GM19468 (cell line): ENCODE measurements around the gene PRKAR1B.
"Not testable (repeated sequence)": the region's sequence is repeated elsewhere in the genome, so short reads cannot be mapped to it uniquely, and the experiment has no call there.

Source experiments
- ATAC-seq: cut with Tn5 transposase; IDR thresholded peaks from one replicate; pipeline ENCODE4 v1.9.1; 2021; ENCODE audit warnings: mild to moderate bottlenecking, moderate library complexity, moderate number of reproducible peaks; ENCODE audit not compliant: unreplicated experiment; ENCODE audit errors: extremely low read depth

Gene PRKAR1B

DNA sequence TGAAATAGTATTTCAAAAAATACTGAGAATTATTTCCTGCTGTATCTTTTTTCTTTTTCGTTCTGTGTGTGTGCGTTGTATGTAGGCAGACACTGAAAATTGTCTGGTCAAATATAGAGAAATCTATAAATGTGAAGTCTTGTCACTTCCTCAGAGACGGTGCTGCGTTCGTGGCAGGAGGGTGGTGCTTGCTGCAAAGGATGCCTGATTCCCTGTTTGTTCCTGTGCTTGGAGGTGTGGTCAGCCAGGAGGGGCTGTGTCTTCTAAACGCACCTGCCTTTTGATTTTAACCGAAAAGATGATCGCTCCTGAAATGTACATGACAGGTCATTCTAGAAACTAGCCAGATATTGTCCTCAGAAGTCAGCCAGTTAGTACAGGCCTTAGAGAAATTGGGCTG is 32.5 kb upstream of the PRKAR1B start:
- no peak for ATAC-seq

DNA sequence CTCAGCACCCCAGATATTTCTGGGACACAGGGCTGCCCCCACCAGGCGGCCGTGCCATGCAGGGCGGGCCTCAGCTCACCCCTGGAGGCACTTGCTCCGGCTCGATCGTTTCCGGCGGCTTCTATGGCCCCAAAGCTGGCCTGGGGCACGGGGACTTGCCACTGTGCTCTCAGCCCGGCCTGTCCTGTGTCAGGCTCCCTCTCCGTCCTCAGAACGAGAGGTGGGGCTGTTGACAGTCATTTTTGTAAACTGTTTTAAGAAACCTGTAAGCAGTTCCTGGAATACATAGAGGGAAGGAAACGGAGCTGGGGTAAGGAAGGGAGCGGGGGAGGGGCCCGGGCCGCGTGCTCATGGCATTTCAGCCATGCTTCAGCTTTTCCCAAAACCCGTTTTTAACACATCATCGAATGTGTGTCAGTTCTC is 30.7 kb upstream of the PRKAR1B start:
- ATAC-seq = no peak

GRCh38 chr7:756928-757560 is 30.0 kb upstream of the PRKAR1B start:
- no peak for ATAC-seq

GRCh38 chr7:756231-756927 is 29.3 kb upstream of the PRKAR1B start:
- ATAC-seq = no peak

GRCh38 chr7:755413-755805 is 28.3 kb upstream of the PRKAR1B start:
- no peak for ATAC-seq

GRCh38 chr7:754531-755412 is 27.7 kb upstream of the PRKAR1B start:
- no peak for ATAC-seq

DNA sequence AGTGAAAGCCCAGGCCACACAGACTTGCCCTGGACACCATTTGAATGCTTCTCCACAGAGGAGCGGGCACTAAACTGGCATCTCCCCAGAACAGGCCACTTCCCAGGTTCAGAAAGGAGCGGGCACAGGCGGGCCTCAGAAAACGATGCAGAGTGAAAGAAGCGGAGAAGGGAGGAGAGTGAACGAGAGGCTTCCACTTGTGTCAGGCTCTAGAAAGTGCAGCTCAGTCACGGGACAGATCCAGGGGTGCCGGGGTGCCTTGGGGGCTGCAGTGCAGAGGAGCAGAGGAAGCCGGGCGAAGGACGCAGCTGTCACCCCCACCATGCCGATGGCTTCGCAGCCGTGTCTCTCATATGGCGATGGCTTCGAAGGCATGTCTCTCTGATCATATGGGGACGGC is 26.1 kb upstream of the PRKAR1B start:
- ATAC-seq = no peak

DNA sequence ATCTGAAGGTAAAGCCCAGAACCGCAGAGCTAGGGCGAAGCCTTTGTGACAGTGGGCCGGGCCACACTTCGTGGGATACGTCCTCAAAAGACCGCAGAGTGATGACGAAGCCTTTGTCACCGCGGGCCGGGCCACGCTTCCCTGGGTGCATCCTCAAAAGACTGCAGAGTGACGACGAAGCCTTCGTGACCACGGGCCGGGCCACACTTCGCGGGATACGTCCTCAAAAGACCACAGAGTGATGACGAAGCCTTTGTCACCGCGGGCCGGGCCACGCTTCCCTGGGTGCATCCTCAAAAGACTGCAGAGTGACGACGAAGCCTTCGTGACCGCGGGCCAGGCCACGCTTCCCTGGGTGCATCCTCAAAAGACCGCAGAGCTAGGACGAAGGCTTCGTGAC is 25.2 kb upstream of the PRKAR1B start:
- ATAC-seq = not testable (repeated sequence)

DNA sequence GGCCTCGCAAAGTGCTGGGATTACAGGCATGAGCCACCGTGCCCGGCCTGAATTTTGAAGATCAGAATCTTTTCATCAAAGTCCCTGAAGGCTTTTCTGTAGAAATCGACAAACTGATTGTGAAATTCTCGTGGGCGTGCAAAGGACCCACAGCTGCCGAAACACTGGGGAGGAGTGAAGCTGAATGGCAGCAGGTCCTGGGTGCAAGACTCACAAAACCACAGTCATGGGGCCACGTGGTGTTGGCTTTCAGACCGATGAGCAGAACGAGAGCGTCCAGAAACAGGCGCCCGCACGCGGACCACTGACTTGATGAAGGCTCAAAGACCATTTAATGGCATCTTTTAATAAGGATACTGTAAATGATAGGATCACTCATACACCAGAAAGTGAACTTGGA is 24.7 kb upstream of the PRKAR1B start:
- no peak for ATAC-seq

DNA sequence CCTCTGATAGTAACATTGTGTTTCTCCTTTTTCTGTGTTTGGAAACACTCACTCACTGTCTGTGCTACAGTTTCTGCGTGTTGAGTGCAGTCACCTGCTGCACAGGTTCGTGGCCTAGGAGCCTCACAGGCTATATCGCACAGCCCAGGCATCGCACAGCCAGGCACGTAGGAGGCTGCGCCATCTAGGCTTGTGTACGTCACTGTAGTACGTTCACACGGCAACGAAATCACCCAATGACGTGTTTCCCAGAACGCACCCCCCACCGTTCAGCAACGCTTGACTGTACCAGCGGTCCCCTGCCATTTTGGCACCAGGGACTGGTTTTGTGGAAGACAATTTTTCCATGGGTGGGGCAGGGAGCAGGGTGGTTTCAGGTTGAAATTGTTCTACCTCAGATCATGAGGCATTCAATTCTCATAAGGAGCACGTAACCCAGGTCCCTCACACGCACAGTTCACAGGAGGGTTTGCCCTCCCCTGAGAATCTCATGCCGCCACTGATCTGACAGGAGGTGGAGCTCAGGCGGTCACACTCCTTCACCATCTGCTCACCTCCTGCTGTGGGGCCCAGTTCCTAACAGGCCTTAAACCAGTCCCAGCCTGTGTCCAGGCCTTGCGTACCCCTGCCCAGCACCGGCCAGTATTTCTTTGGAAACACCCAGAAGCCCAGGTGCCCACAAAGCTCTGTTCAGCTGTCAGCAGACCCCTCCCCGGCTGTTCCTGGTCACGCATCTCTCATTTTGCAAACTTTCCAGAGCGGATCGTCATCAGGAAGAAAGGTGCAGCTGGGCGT is 23.2 kb upstream of the PRKAR1B start:
- ATAC-seq = no peak

DNA sequence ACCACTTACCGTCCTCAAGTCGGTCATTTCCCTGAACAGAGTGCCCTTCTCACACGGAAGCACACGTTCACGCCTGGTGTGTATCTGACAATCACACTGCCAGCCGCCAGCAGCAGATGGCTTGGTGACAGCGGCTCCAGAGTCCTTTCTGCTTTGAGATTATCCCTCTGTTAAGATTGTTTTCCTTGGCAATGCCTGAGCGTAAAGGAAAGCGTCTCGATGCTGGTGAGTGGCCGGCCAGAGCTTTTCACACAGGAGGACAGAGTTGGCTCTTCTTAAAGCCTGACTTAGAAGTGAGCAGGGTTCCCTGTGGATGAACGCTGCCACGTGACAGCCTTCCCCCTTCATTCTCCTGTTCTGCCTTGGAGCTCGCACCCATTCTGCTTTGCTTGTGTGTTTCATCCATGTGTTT is 22.1 kb upstream of the PRKAR1B start:
- no peak for ATAC-seq

- no peak for ATAC-seq
Measured at GRCh38 chr7:748446-748845, 21.4 kb upstream of the PRKAR1B start.

GRCh38 chr7:747186-747585 is 20.1 kb upstream of the PRKAR1B start:
- ATAC-seq = no peak

- ATAC-seq = no peak
Measured at GRCh38 chr7:746155-747061, 19.3 kb upstream of the PRKAR1B start.

GRCh38 chr7:745431-746154 is 18.5 kb upstream of the PRKAR1B start:
- ATAC-seq = no peak

DNA sequence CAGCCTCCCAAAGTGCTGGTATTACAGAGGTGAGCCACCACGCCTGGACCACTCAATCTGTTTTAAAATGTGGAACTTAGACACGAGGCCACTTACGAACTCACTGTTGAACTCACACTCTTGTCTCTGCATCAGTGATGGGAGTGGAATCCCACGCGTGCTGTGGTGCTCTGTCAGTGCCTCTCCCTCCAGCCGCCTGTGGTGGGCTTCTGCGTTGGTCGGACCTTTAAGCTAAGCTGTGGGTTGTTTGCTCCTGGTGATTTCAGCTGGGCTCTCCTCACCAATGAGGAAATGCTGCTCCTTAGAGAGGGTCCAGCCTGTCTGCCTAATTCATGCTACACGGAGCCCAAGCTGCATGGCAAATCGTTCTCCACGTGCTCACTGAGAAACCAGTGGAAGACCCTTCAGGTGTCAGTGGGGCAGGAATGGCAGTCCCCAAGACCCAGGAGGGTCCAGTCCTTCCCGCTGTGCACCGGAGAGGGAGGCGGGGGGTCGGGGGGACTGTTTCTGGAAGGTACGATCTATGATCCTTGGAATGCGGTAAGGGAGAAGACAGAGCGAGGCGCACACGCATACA is 17.9 kb upstream of the PRKAR1B start:
- no peak for ATAC-seq

- ATAC-seq = not testable (repeated sequence)
Measured at GRCh38 chr7:744128-744520, 17.0 kb upstream of the PRKAR1B start.
